K562 (cell line): ENCODE measurements around the gene SNRNP48. TPM values are rescaled to one million over a fixed set of nuclear protein-coding genes. Genes with fewer than 3 reads are reported as not detected.
A peak's percentile ranks its signal among the peaks of the same experiment; 100 is the strongest.

ENCODE experiments used
- ATAC-seq: fragments of 200-7000 bp; cut with Tn5 transposase; 3 replicates; pipeline ENCODE4 v1.9.1; 2020; ENCODE audit warnings: moderate library complexity
- BruUV-seq: library from RNA; stranded (reverse); fragments of 400-500 nt; replicated peaks from 2 replicates; lab custom pipeline; 2021; lab: Mats Ljungman, UMichigan
- CTCF ChIA-PET: fragments of 300-600 bp; formaldehyde crosslinking; extraction: SDS; loops from one replicate; lab custom pipeline; 2021; ENCODE audit warnings: low intra/inter-chr PET ratio; lab: Yijun Ruan, JAX
- POLR2A ChIA-PET: fragments of 300-600, 350-650 bp; sonication (Branson Sonifier 250); formaldehyde crosslinking; extraction: SDS; loops from one replicate; lab custom pipeline; 2021; ENCODE audit warnings: antibody characterized with exemption, inconsistent platforms; lab: Yijun Ruan, JAX
- DNase-seq, 4 experiments: peaks; one replicate each; pipeline versions ENCODE4 v3.0.0 to v3.0.0-alpha.2; 2011 to 2018; ENCODE audit warnings: low spot score in 3 of 4, mixed read lengths in 3 of 4; ENCODE audit errors: extremely low read depth in 1 of 4
- FAIRE-seq: peaks from 2 replicates; lab custom pipeline; 2011; peaks lifted over from hg19 to GRCh38; lab: Jason Lieb, UNC
- H2AFZ ChIP-seq: 2 replicates; pipeline ENCODE4 v1.6.0; 2011; ENCODE audit warnings: low read depth, low read length, control low read depth, inconsistent platforms
- H3K27ac ChIP-seq: fragments of 200-600 bp; 3 replicates; pipeline ENCODE4 v1.8.0; 2011; ENCODE audit warnings: low read depth, mild to moderate bottlenecking, control low read depth, inconsistent platforms, low read length, moderate library complexity, mixed read lengths; ENCODE audit errors: extremely low read depth
- H3K27me3 ChIP-seq, 2 experiments: fragments of 300-600 bp in 1 of 2; 2 replicates in 1 of 2; 3 replicates in 1 of 2; pipeline versions ENCODE4 v1.6.0 to v1.8.0; 2011; ENCODE audit warnings: inconsistent platforms in 2 of 2, low read length in 2 of 2, mild to moderate bottlenecking in 1 of 2, mixed read lengths in 1 of 2, moderate library complexity in 1 of 2; ENCODE audit not compliant: control insufficient read depth in 2 of 2, insufficient read depth in 2 of 2
- H3K36me3 ChIP-seq: fragments of 300-600 bp; 3 replicates; pipeline ENCODE4 v1.8.0; 2011; ENCODE audit warnings: mild to moderate bottlenecking, low read length, inconsistent platforms; ENCODE audit not compliant: control insufficient read depth, insufficient read depth
- H3K4me1 ChIP-seq, 2 experiments: fragments of 200-600 bp in 1 of 2; replicated peaks in 1 of 2; 2 replicates in 1 of 2; 3 replicates in 1 of 2; pipeline versions ENCODE4 v1.5.1 to v1.8.0; 2011; ENCODE audit warnings: inconsistent platforms in 2 of 2, low read length in 2 of 2, mild to moderate bottlenecking in 1 of 2, mixed read lengths in 1 of 2, moderate library complexity in 1 of 2; ENCODE audit not compliant: control insufficient read depth in 2 of 2, insufficient read depth in 2 of 2
- H3K4me2 ChIP-seq: 2 replicates; pipeline ENCODE4 v1.6.1; 2011; ENCODE audit warnings: low read length, control low read depth, inconsistent platforms, mixed read lengths; ENCODE audit not compliant: insufficient read depth
- H3K4me3 ChIP-seq: fragments of 200-600 bp; sonication (generic), shearing (Covaris generic); 2 replicates; pipeline ENCODE4 v1.5.1; 2016; ENCODE audit warnings: control low read depth, inconsistent platforms
- H3K79me2 ChIP-seq: fragments of 200-600 bp; 3 replicates; pipeline ENCODE4 v1.8.0; 2011; ENCODE audit warnings: low read length, inconsistent platforms; ENCODE audit not compliant: control insufficient read depth, insufficient read depth
- H3K9ac ChIP-seq, 2 experiments: 2 replicates each; pipeline versions ENCODE4 v1.6.0 to v1.6.1; 2011; ENCODE audit warnings: low read depth in 2 of 2, low read length in 2 of 2, control low read depth in 1 of 2, inconsistent platforms in 1 of 2, mild to moderate bottlenecking in 1 of 2, mixed read lengths in 1 of 2; ENCODE audit not compliant: insufficient read depth in 1 of 2
- H3K9me1 ChIP-seq: one replicate; pipeline ENCODE4 v1.6.0; 2011; ENCODE audit warnings: inconsistent platforms, mild to moderate bottlenecking, low read length, moderate library complexity; ENCODE audit not compliant: control insufficient read depth, insufficient read depth
- H3K9me3 ChIP-seq: replicated peaks from 2 replicates; pipeline ENCODE4 v1.5.1; 2011; ENCODE audit warnings: low read depth, low read length, inconsistent platforms; ENCODE audit not compliant: control insufficient read depth, insufficient read depth
- H4K20me1 ChIP-seq: replicated peaks from 2 replicates; pipeline ENCODE4 v1.6.1; 2011; ENCODE audit warnings: low read length, inconsistent platforms, mixed read lengths; ENCODE audit not compliant: control insufficient read depth, insufficient read depth
- BMI1 ChIP-seq: fragments of 150-350 bp; IDR thresholded peaks from 2 replicates; pipeline ENCODE4 v1.6.1; 2014; ENCODE audit warnings: low read length
- CBX2 ChIP-seq: fragments of 200-600 bp; sonication (generic); IDR thresholded peaks from one replicate; pipeline ENCODE4 v1.6.1; 2012; ENCODE audit warnings: mild to moderate bottlenecking, low read length, inconsistent platforms; ENCODE audit not compliant: insufficient read depth, poor library complexity, severe bottlenecking
- CREB3 ChIP-seq: fragments of 450-650 bp; conservative IDR thresholded peaks from 2 replicates; pipeline ENCODE4 v1.6.1; 2016; ENCODE audit warnings: missing genetic modification characterization, low read depth, mild to moderate bottlenecking, missing compliant biosample characterization, moderate library complexity
- SMC3 ChIP-seq: conservative IDR thresholded peaks from 2 replicates; pipeline ENCODE4 v1.6.1; 2011; ENCODE audit warnings: low read depth, low read length, improper control_type of control experiment; ENCODE audit not compliant: insufficient read depth
- TRIM28 ChIP-seq: fragments of 450-650 bp; IDR thresholded peaks from 2 replicates; pipeline ENCODE4 v1.6.1; 2017
- WGBS: fragments of 100-300 bp; shearing (Covaris generic); methylation state at CpG from one replicate; pipeline ENCODE4 v1.1.6; 2016; ENCODE audit warnings: low coverage, mixed read lengths; ENCODE audit not compliant: insufficient coverage; ENCODE audit errors: missing lambda C conversion rate; 5-methylcytosine and 5-hydroxymethylcytosine counted together
- in situ Hi-C: fragments of 300-500 bp; cut with MboI; formaldehyde crosslinking; loops from 4 replicates; pipeline ENCODE4 v1.15.0; 2018; ENCODE audit warnings: inconsistent platforms, mixed read lengths
- intact Hi-C: fragments of 100-400 bp; cut with micrococcal nuclease; formaldehyde crosslinking; loops from 2 replicates; pipeline ENCODE4 v1.14.2; 2022
- polyA plus RNA-seq, 8 experiments: library from polyadenylated mRNA; depleted of rRNA in 4 of 8; stranded (reverse) in 5 of 8; unstranded in 3 of 8; fragments of >200 nt; fragmentation: Nextera tagmentation in 2 of 8; fragmentation: Illumina TruSeq in 1 of 8; extraction: Ambion mirVana in 2 of 8; extraction: Trizol in 1 of 8; gene quantifications; 2 replicates each; pipeline versions ENCODE4 v1.2.1 to v1.2.3, GENCODE V29; 2011 to 2014; ENCODE audit warnings: inconsistent platforms in 1 of 8, missing spikeins in 1 of 8
- total RNA-seq, 7 experiments: library from RNA; depleted of rRNA in 6 of 7; stranded (reverse); fragments of >200 nt in 6 of 7; fragmentation: Illumina TruSeq in 2 of 7; extraction: Trizol in 2 of 7; gene quantifications; 2 replicates each; pipeline versions ENCODE4 v1.2.1 to v1.2.3, GENCODE V29; 2011 to 2021; ENCODE audit warnings: low replicate concordance in 1 of 7
- TF ChIP-seq, protein P1 (sequence below): sonication (generic); formaldehyde crosslinking; IDR thresholded peaks from 2 replicates; pipeline ENCODE4 v1.4.0; 2020; ENCODE audit warnings: mild to moderate bottlenecking, missing genetic modification reagents

The SNRNP48 gene
- total and polyA plus RNA-seq, 9 of the 15 experiments (the other 6 are each of a cell fraction or from before 2014, with no cell fraction given) = 6.2 to 32.9 (median 18.6) TPM

DNA sequence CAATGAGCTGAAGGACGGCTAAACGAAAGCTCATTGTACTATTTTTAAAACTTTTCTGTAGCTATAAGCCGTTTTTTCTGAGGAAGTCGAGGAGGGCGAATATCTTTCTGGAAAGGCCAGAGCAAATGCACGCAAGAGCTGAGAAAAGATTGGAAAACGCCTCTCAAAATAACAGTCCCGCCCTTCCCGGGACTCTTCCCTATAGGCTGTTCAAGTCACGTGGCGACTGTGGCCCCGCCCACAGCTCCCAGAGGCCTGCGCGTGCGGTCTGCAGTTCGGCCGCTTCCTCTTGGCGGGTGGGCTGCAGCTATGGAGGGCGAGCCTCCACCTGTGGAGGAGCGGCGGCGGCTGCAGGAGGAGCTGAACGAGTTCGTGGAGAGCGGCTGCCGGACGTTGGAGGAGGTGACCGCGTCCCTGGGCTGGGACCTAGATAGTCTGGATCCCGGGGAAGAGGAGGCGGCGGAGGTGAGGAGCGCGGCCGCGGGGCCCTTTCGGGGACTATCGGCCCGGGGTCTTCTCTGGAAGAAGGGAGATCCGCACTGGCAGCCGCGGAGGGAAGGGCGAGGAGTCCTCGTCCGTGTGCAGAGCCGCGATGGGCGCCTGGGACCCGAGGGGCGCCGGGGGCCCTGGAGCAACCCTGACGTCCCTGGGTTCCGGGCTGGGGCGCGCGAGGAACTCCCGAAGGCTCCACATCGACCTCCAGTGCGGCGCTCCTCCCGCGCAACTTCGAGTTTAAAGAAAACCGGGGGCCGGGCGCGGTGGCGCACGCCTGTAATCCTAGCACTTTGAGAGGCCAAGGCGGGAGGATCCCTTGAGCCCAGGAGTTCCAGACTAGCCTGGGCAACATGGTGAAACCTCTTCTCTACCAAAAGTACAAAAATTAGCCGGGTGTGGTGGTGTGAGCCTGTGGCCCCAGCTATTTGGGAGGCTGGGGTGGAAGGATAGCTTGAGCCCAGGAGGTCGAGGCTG, at the start of gene SNRNP48 (continued):
- TF ChIP-seq, protein P1, sequence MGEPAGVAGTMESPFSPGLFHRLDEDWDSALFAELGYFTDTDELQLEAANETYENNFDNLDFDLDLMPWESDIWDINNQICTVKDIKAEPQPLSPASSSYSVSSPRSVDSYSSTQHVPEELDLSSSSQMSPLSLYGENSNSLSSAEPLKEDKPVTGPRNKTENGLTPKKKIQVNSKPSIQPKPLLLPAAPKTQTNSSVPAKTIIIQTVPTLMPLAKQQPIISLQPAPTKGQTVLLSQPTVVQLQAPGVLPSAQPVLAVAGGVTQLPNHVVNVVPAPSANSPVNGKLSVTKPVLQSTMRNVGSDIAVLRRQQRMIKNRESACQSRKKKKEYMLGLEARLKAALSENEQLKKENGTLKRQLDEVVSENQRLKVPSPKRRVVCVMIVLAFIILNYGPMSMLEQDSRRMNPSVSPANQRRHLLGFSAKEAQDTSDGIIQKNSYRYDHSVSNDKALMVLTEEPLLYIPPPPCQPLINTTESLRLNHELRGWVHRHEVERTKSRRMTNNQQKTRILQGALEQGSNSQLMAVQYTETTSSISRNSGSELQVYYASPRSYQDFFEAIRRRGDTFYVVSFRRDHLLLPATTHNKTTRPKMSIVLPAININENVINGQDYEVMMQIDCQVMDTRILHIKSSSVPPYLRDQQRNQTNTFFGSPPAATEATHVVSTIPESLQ (CRISPR knock-in tag) = peak; percentile 90
- TF ChIP-seq CREB3 (tag) (no peak), SMC3 (no peak)

- no peaks in the 10 kb centered on the region for H3K36me3 ChIP-seq
- no peak overlapping the region for H2AFZ ChIP-seq
- no peaks in the 10 kb centered on the region for H3K9me3 ChIP-seq
- H3K4me2 ChIP-seq = no peak overlapping the region
- peaks cover 57 to 64% of the 10 kb centered on the region in 2 experiments for H3K27me3 ChIP-seq
- FAIRE-seq (no peak), ATAC-seq (no peak), DNase-seq (no peak)
- peaks cover 0 to 21% of the 10 kb centered on the region in 2 experiments; a peak in 2 of 5 replicates for H3K4me1 ChIP-seq
- no peak overlapping the region for H3K4me3 ChIP-seq
- TF ChIP-seq CBX2 (peak; percentile 91), TRIM28 (no peak), BMI1 (0 out of 2 replicates have a peak, but pooled peaks have one; percentile 7)
- ChIA-PET CTCF (no interaction called here), POLR2A (no interaction called here)
- H4K20me1 ChIP-seq = no peaks in the 10 kb centered on the region; the same call in 1 of the 2 replicates
- BruUV-seq = no TSS peak
- in situ Hi-C loops (no loop called here), intact Hi-C loops (no loop called here)
- H3K9ac ChIP-seq = no peak overlapping the region
- WGBS = 66% methylated on average over 17 of the region's 17 CpGs
- no peaks in the 10 kb centered on the region for H3K9me1 ChIP-seq
- no peak overlapping the region for H3K27ac ChIP-seq
- H3K79me2 ChIP-seq = no peaks in the 10 kb centered on the region
These were observed 49.4 kb upstream of the SNRNP48 start for GRCh38 chr6:7540595-7540994.
